NCI-H2171 (cell line): ENCODE measurements around the gene TNN.
A peak's percentile ranks its signal among the peaks of the same experiment; 100 is the strongest.

Experiments used
- DNase-seq: peaks from one replicate; lab custom pipeline; 2025; lab: John Stamatoyannopoulos, UW

The TNN gene

GRCh38 chr1:175176246-175176645 is 108.6 kb downstream of the TNN start:
- no peak for DNase-seq

- no peak for DNase-seq
Observed at GRCh38 chr1:175178056-175178455, 110.4 kb downstream of the TNN start.

- no peak for DNase-seq
Observed at GRCh38 chr1:175178456-175178855, 110.8 kb downstream of the TNN start.

- no peak for DNase-seq
Observed at GRCh38 chr1:175179837-175180590, 112.4 kb downstream of the TNN start.

- no peak for DNase-seq
Observed at GRCh38 chr1:175182201-175182746, 114.6 kb downstream of the TNN start.

- no peak for DNase-seq
Observed at GRCh38 chr1:175183586-175183985, 116.0 kb downstream of the TNN start.

- DNase-seq, result no peak
Observed at GRCh38 chr1:175185903-175186302, 118.3 kb downstream of the TNN start.

- DNase-seq, result no peak
Observed at GRCh38 chr1:175186433-175187160, 119.0 kb downstream of the TNN start.

- DNase-seq, result no peak
Observed at GRCh38 chr1:175188936-175189335, 121.3 kb downstream of the TNN start.

GRCh38 chr1:175191659-175192058 is 124.0 kb downstream of the TNN start:
- no peak for DNase-seq

- peak; percentile 56 for DNase-seq
Observed at GRCh38 chr1:175192111-175192629, 124.5 kb downstream of the TNN start.

GRCh38 chr1:175192630-175193526 is 125.2 kb downstream of the TNN start, which contains the start of gene KIAA0040:
Gene KIAA0040, minus strand, starts transcription at chr1:175192776. Its CDS starts 31,763 bp downstream, at chr1:175161013.
- DNase-seq, result peak; percentile 58

GRCh38 chr1:175193527-175193910 is 125.9 kb downstream of the TNN start:
- DNase-seq, result no peak

- no peak for DNase-seq
Observed at GRCh38 chr1:175195281-175195680, 127.6 kb downstream of the TNN start.

- no peak for DNase-seq
Observed at GRCh38 chr1:175195798-175196197, 128.2 kb downstream of the TNN start.

- DNase-seq, result no peak
Observed at GRCh38 chr1:175197531-175197930, 129.9 kb downstream of the TNN start.
